ENCODE results near the gene CPED1.

DNA sequence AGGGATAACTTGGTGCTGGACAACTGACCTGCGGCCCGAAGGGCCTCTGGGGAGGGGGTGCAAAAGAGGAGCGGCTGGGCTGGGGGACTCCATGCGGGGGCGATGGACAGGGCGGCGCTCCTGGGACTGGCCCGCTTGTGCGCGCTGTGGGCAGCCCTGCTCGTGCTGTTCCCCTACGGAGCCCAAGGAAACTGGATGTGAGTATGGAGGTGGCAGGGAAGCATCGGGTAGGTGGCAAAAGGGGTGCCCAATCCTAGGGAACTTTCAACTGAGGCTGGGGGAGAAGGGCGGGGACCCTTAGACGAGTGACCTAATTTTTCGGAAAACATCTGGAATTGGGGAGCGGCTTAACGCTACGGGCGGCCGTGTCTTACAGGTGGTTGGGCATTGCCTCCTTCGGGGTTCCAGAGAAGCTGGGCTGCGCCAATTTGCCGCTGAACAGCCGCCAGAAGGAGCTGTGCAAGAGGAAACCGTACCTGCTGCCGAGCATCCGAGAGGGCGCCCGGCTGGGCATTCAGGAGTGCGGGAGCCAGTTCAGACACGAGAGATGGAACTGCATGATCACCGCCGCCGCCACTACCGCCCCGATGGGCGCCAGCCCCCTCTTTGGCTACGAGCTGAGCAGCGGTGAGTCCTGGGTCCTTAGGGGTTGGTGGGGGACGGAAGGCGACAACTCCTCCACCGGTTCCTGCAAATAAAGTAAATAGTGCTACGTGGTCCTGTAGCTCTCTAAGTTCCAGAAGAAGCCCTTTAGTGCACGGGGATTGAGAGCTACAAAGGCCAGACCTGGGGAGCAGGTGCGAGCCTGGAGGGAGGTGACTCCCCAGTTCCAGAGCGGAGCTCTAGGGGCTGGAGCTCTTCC is 340.9 kb downstream of the CPED1 start:
- TF ChIP-seq EZH2 (IDR thresholded peaks at IDR 0.05) (no peak), POLR2AphosphoS5 (IDR thresholded peaks at IDR 0.05; ENCODE audit: borderline replicate concordance, low read depth, low read length) (no peak), FOXP2 (optimal IDR thresholded peaks at IDR 0.05; ENCODE audit: control extremely low read depth, extremely low read length, insufficient read depth) (no peak)
